CD4-positive, alpha-beta memory T cell (primary cell): ENCODE measurements around the gene GTF2B. TPM values are rescaled to one million over a fixed set of nuclear protein-coding genes. Genes with fewer than 3 reads are reported as not detected.
"Not testable (repeated sequence)": the region's sequence is repeated elsewhere in the genome, so short reads cannot be mapped to it uniquely, and the experiment has no call there.

Source experiments
- CTCF ChIA-PET: fragments of 350-600 bp; sonication (Branson Sonifier 250); formaldehyde crosslinking; loops from one replicate; lab custom pipeline; 2021; ENCODE audit warnings: inconsistent platforms; ENCODE audit not compliant: partially characterized antibody; lab: Charles Lee
- POLR2A ChIA-PET: fragments of 350-600 bp; sonication (Branson Sonifier 250); formaldehyde crosslinking; loops from one replicate; lab custom pipeline; 2021; ENCODE audit not compliant: partially characterized antibody; lab: Charles Lee
- DNase-seq, 5 donors: peaks; one replicate each; pipeline versions ENCODE4 v3.0.0 to v3.0.0-alpha.2; 2020 to 2022; ENCODE audit warnings: mixed read lengths in 1 of 5
- H3K27ac ChIP-seq: one replicate; pipeline ENCODE4 v1.7.0; 2013; ENCODE audit warnings: low read depth, low read length
- H3K27me3 ChIP-seq: 2 replicates; pipeline ENCODE4 v1.7.0; 2013; ENCODE audit warnings: mild to moderate bottlenecking, low read length, moderate library complexity; ENCODE audit not compliant: insufficient read depth
- H3K36me3 ChIP-seq: 2 replicates; pipeline ENCODE4 v1.7.0; 2013; ENCODE audit warnings: mild to moderate bottlenecking, low read length, moderate library complexity; ENCODE audit not compliant: insufficient read depth
- H3K4me1 ChIP-seq: 2 replicates; pipeline ENCODE4 v1.7.0; 2013; ENCODE audit warnings: mild to moderate bottlenecking, low read length, moderate library complexity; ENCODE audit not compliant: insufficient read depth
- H3K4me3 ChIP-seq, 2 donors: one replicate each; pipeline ENCODE4 v1.7.0; 2013; ENCODE audit warnings: low read length in 2 of 2, mild to moderate bottlenecking in 1 of 2
- H3K9me3 ChIP-seq, 2 donors: one replicate each; pipeline ENCODE4 v1.7.0; 2013; ENCODE audit warnings: low read length in 2 of 2, control low read depth in 1 of 2; ENCODE audit not compliant: control insufficient read depth in 1 of 2
- H3K27ac Mint-ChIP-seq, 7 donors: one replicate each; pipeline ENCODE4 v1.8.0; 2020 to 2021; ENCODE audit warnings: mixed read lengths in 7 of 7, mild to moderate bottlenecking in 6 of 7, inconsistent platforms in 3 of 7, moderate library complexity in 3 of 7
- H3K27me3 Mint-ChIP-seq, 2 donors: one replicate each; pipeline ENCODE4 v1.8.0; 2020 to 2021; ENCODE audit warnings: mixed read lengths in 2 of 2
- H3K36me3 Mint-ChIP-seq, 2 donors: one replicate each; pipeline ENCODE4 v1.8.0; 2020 to 2021; ENCODE audit warnings: mixed read lengths in 2 of 2, inconsistent platforms in 1 of 2, mild to moderate bottlenecking in 1 of 2
- H3K4me1 Mint-ChIP-seq, 4 donors: one replicate each; pipeline ENCODE4 v1.8.0; 2020 to 2021; ENCODE audit warnings: mixed read lengths in 4 of 4, mild to moderate bottlenecking in 1 of 4
- H3K4me3 Mint-ChIP-seq, 8 donors: one replicate each; pipeline ENCODE4 v1.8.0; 2020 to 2021; ENCODE audit warnings: mixed read lengths in 8 of 8, mild to moderate bottlenecking in 7 of 8, moderate library complexity in 6 of 8, inconsistent platforms in 3 of 8
- H3K9me3 Mint-ChIP-seq, 8 donors: one replicate each; pipeline ENCODE4 v1.8.0; 2020 to 2021; ENCODE audit warnings: mixed read lengths in 8 of 8, mild to moderate bottlenecking in 5 of 8, inconsistent platforms in 3 of 8, moderate library complexity in 1 of 8
- intact Hi-C: fragments of 100-400 bp; cut with micrococcal nuclease; formaldehyde crosslinking; loops from one replicate; pipeline ENCODE4 v1.15.1; 2023
- polyA plus RNA-seq, 2 donors: library from polyadenylated mRNA; unstranded; fragments of 300-500 nt; fragmentation: Illumina TruSeq; gene quantifications; one replicate each; pipeline ENCODE4 v1.2.3, GENCODE V29; 2021
- total RNA-seq, 2 experiments: library from RNA; stranded (reverse); gene quantifications; one replicate each; pipeline ENCODE4 v1.2.3, GENCODE V29; 2021

GTF2B gene
- total and polyA plus RNA-seq, 4 experiments from 2014 or later: 43.9 to 68.5 (median 49.2) TPM

DNA sequence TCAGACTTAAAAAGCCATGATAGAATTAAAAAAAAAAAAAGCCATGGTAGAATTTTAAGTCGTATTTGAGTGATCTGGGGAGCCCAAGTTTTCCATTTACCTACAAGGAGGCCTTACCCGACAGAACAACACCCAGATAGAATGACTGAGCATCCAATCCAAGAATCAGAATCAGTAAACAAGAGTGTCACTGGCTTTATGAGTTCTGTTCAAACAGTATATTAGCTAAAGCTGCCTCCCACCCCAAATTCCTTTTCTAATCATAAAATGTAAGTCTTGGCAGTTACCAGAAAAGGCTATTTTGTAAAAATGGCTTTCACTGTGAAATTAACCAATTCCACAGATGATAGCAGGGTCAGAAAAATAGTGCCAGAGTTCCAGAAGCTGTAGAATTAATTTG is 1.2 kb downstream of the GTF2B start:
- H3K36me3 ChIP-seq: peaks cover 17% of the 10 kb centered on the region
- H3K4me1 Mint-ChIP-seq: peaks cover 36 to 54% (median 46%) of the 10 kb centered on the region in 4 donors
- peak overlapping the region; percentile 84 to 90 for H3K4me3 ChIP-seq
- no peaks in the 10 kb centered on the region for H3K27me3 ChIP-seq
- H3K4me1 ChIP-seq: peaks cover 42% of the 10 kb centered on the region
- peaks cover 0 to 4% (median 0%) of the 10 kb centered on the region in 8 donors for H3K9me3 Mint-ChIP-seq
- H3K27ac Mint-ChIP-seq: peak overlapping the region; percentile 94 to 99 (median 98)
- peak overlapping the region; percentile 90 to 99 (median 98) for H3K4me3 Mint-ChIP-seq
- peak overlapping the region; percentile 94 for H3K27ac ChIP-seq
- no peaks in the 10 kb centered on the region for H3K9me3 ChIP-seq
- ChIA-PET POLR2A (interaction anchor here (0.6 to 2.6 kb wide), 11 partner anchors 13 to 1103 kb away, joined by 3 to 37 read pairs (median 4); partner anchors contain the start of genes GBP1 and PKN2), CTCF (interaction anchor here (6.8 kb wide), 1 partner anchor 12 kb away, joined by 78 read pairs; no protein-coding TSS in a partner anchor)
- H3K27me3 Mint-ChIP-seq: peaks cover 0 to 2% of the 10 kb centered on the region in 2 donors
- H3K36me3 Mint-ChIP-seq: peaks cover 9 to 26% of the 10 kb centered on the region in 2 donors
- intact Hi-C loops: loop anchor here (2.0 to 5.0 kb wide), 2 partner anchors 1107 to 1975 kb away; partner anchors contain the start of genes HS2ST1, SELENOF and ZNF326
- DNase-seq: no peak

DNA sequence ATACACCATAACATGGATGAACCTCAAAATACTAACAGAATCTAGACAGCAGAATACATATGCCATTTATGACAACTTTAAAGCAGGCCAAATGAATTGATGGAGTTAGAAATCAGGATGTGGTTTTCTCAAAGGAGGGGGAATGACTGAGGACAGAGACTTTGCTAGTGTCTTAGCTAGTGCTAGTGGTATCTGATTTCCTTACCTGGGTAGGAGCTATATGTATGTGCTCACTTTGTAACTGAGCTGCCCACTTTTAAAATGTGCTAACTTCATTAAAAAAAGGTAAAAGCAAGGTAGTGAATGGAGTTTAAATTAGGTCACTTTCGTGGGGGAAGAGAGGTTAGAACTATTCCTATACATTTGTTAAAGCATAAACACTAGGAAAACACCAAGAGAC is 2.6 kb downstream of the GTF2B start:
- H3K27me3 ChIP-seq: no peaks in the 10 kb centered on the region
- H3K36me3 ChIP-seq: peaks cover 27% of the 10 kb centered on the region
- H3K27ac ChIP-seq: no peak overlapping the region
- H3K9me3 ChIP-seq: no peaks in the 10 kb centered on the region
- ChIA-PET CTCF (interaction anchor here (0.6 to 6.8 kb wide), 3 partner anchors 11 to 205 kb away, joined by 3 to 78 read pairs (median 4); no protein-coding TSS in a partner anchor), POLR2A (interaction anchor here (0.8 to 1.5 kb wide), 3 partner anchors 8 to 205 kb away, joined by 4 to 8 read pairs (median 5); partner anchors contain the start of gene PKN2)
- intact Hi-C loops: no loop called here
- H3K36me3 Mint-ChIP-seq: peaks cover 9 to 39% of the 10 kb centered on the region in 2 donors
- peak overlapping the region; percentile 66 to 84 (median 76) for H3K4me3 Mint-ChIP-seq
- H3K27ac Mint-ChIP-seq: peak overlapping the region; percentile 18 to 95 (median 82)
- H3K4me1 ChIP-seq: peaks cover 44% of the 10 kb centered on the region
- peaks cover 40 to 64% (median 50%) of the 10 kb centered on the region in 4 donors for H3K4me1 Mint-ChIP-seq
- H3K9me3 Mint-ChIP-seq: peaks cover 0 to 4% (median 0%) of the 10 kb centered on the region in 8 donors
- peak overlapping the region in 1 of 2 donors; percentile 14 for H3K4me3 ChIP-seq
- peak in 4 of 5 donors; percentile 38 to 47 (median 44) for DNase-seq
- peaks cover 0 to 2% of the 10 kb centered on the region in 2 donors for H3K27me3 Mint-ChIP-seq

DNA sequence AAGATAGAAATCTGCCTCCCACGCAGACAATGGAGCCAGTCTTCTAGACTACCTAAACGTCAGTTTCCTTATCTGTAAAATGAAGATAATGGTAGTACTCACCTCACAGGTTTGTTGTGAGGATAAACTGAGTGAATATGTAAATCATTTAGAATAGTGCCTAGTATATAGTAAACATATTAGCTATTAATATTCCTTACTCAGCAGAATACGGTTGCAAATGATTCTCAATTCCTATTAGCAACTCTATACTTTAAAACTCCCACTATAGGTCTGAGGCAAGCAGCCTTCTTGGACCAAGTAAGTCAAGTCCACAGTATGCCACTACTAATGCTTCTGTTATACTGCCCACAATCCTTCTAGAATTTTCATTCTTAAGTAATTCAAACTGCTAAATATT is 5.4 kb downstream of the GTF2B start:
- H3K4me3 Mint-ChIP-seq: peak overlapping the region in 2 of 8 donors; percentile 31 to 35
- H3K27me3 Mint-ChIP-seq: no peaks in the 10 kb centered on the region
- H3K27ac ChIP-seq: no peak overlapping the region
- CTCF ChIA-PET: interaction anchor here (1.3 to 6.8 kb wide), 2 partner anchors 8 to 9 kb away, joined by 6 to 78 read pairs; no protein-coding TSS in a partner anchor
- no peaks in the 10 kb centered on the region for H3K9me3 Mint-ChIP-seq
- DNase-seq: no peak
- peak overlapping the region in 1 of 7 donors; percentile 53 for H3K27ac Mint-ChIP-seq
- no peak overlapping the region for H3K4me3 ChIP-seq
- H3K4me1 ChIP-seq: peaks cover 66% of the 10 kb centered on the region
- peaks cover 47 to 73% (median 58%) of the 10 kb centered on the region in 4 donors for H3K4me1 Mint-ChIP-seq
- POLR2A ChIA-PET: no interaction called here
- peaks cover 32% of the 10 kb centered on the region for H3K36me3 ChIP-seq
- no peaks in the 10 kb centered on the region for H3K27me3 ChIP-seq
- H3K36me3 Mint-ChIP-seq: peaks cover 20 to 55% of the 10 kb centered on the region in 2 donors
- intact Hi-C loops: no loop called here
- no peaks in the 10 kb centered on the region for H3K9me3 ChIP-seq

DNA sequence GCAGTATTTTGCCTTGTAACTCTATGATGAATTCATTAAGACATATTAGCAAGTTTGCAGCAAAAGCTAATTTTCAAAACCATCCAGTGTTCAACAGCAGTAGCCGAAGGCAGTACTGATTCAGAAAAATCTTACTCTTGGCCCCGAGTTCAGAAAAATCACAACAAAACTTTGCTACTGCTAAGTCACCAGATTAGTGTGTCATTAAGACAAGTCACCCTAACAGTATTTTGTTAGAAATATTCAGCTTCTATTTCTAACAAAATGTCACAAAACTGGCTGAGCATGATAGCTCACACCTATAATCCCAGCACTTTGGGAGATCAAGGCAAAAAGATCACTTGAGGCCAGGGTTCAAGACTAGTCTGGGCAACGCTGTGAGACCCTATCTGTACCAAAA is 8.2 kb downstream of the GTF2B start:
- Mint-ChIP-seq H3K27me3 (no peaks in the 10 kb centered on the region), H3K27ac (peak overlapping the region in 3 of 7 donors; percentile 1 to 46 (median 31)), H3K4me3 (peak overlapping the region in 2 of 8 donors; percentile 5 to 24), H3K4me1 (peaks cover 32 to 61% (median 46%) of the 10 kb centered on the region in 4 donors), H3K36me3 (peaks cover 20 to 56% of the 10 kb centered on the region in 2 donors), H3K9me3 (no peaks in the 10 kb centered on the region)
- Histone ChIP-seq H3K27ac (no peak overlapping the region), H3K4me3 (no peak overlapping the region), H3K36me3 (peaks cover 30% of the 10 kb centered on the region), H3K27me3 (no peaks in the 10 kb centered on the region), H3K9me3 (no peaks in the 10 kb centered on the region), H3K4me1 (peaks cover 53% of the 10 kb centered on the region)
- intact Hi-C loops: no loop called here
- ChIA-PET CTCF (interaction anchor here (1.2 kb wide), 1 partner anchor 10 kb away, joined by 3 read pairs; no protein-coding TSS in a partner anchor), POLR2A (no interaction called here)
- no peak for DNase-seq

DNA sequence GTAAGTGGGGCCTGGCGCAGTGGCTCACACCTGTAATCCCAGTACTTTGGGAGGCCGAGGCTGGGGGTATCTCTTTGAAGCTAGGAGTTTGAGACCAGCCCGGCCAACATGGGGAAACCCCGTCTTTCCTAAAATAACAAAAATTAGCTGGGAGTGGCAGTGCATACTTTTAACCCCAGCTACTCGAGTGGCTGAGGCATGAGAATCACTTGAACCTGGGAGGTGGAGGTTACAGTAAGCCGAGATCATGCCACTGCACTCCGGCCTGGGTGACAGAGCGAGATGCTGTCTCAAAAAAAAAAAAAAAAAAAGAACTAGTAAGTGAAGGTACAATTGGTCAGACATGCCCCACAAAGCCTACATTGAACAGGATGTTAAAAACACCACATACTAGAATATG is 10.7 kb downstream of the GTF2B start:
- Mint-ChIP-seq H3K4me3 (peak overlapping the region in 1 of 8 donors; percentile 41), H3K27ac (peak overlapping the region in 3 of 7 donors; percentile 12 to 18 (median 16)), H3K36me3 (peaks cover 11 to 50% of the 10 kb centered on the region in 2 donors), H3K4me1 (peaks cover 30 to 64% (median 43%) of the 10 kb centered on the region in 4 donors)
- intact Hi-C loops, H3K9me3 ChIP-seq, H3K27me3 ChIP-seq, H3K9me3 Mint-ChIP-seq, H3K27me3 Mint-ChIP-seq, H3K4me3 ChIP-seq, DNase-seq, H3K27ac ChIP-seq: not testable (repeated sequence)
- POLR2A ChIA-PET: interaction anchor here (1.0 to 1.7 kb wide), 2 partner anchors 8 to 11 kb away, joined by 5 read pairs; partner anchors contain the start of gene GTF2B
- CTCF ChIA-PET: interaction anchor here (1.0 to 6.1 kb wide), 3 partner anchors 9 to 228 kb away, joined by 3 to 78 read pairs (median 3); partner anchors contain the start of gene GTF2B
- H3K4me1 ChIP-seq: peaks cover 52% of the 10 kb centered on the region
- peaks cover 24% of the 10 kb centered on the region for H3K36me3 ChIP-seq

DNA sequence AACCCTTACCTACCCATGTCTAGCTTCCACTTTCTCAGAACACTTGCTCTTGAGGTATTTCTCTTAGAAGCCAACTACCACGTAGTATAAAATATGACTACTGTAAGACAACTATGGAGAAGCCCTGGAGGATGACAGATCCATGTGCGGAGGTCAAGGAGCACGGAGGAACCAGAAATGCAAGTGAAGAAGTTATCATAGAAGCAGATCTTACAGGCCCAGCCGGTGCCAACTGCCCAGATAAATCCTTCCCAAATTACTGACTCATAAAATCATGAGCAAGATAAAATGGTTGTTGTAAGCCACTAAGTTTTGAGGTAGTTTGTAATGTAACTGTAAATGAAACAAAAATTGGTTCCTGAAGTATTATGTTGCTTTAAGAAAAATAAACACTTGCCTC is 12.6 kb downstream of the GTF2B start:
- Mint-ChIP-seq H3K9me3 (no peaks in the 10 kb centered on the region), H3K27ac (peak overlapping the region in 4 of 7 donors; percentile 17 to 85 (median 58)), H3K4me3 (no peak overlapping the region), H3K4me1 (peaks cover 39 to 70% (median 51%) of the 10 kb centered on the region in 4 donors), H3K36me3 (peaks cover 14 to 41% of the 10 kb centered on the region in 2 donors), H3K27me3 (no peaks in the 10 kb centered on the region)
- intact Hi-C loops: no loop called here
- Histone ChIP-seq H3K36me3 (peaks cover 16% of the 10 kb centered on the region), H3K27ac (no peak overlapping the region), H3K4me1 (peaks cover 49% of the 10 kb centered on the region), H3K4me3 (no peak overlapping the region), H3K9me3 (no peaks in the 10 kb centered on the region), H3K27me3 (no peaks in the 10 kb centered on the region)
- DNase-seq: no peak
- CTCF ChIA-PET: interaction anchor here (0.8 to 6.6 kb wide), 15 partner anchors 11 to 270 kb away, joined by 3 to 78 read pairs (median 5); partner anchors contain the start of gene GTF2B
- POLR2A ChIA-PET: interaction anchor here (1.6 to 2.3 kb wide), 2 partner anchors 11 to 12 kb away, joined by 4 to 10 read pairs; partner anchors contain the start of gene GTF2B

DNA sequence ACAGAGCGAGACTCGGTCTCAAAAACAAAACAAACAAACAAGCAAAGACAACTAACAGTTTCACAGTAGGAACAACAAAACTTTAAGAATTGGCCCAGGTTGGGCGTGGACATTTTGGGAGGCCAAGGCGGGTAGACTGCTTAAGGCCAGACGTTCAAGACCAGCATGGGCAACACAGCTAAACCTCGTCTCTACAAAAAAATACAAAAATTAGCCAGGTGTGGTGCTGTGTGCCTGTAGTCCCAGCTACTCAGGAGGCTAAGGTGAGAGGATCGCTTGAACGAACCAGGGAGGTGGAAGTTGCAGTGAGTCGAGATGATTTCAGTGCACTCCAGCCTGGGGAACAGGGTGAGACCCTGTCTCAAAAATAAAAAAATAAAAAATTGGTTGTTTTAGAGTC is 13.5 kb downstream of the GTF2B start:
- Histone ChIP-seq H3K4me3 (no peak overlapping the region), H3K27me3 (no peaks in the 10 kb centered on the region), H3K4me1 (peaks cover 41% of the 10 kb centered on the region), H3K36me3 (peaks cover 16% of the 10 kb centered on the region), H3K27ac (no peak overlapping the region), H3K9me3 (no peaks in the 10 kb centered on the region)
- H3K36me3 Mint-ChIP-seq: peaks cover 13 to 37% of the 10 kb centered on the region in 2 donors
- no peak overlapping the region for H3K4me3 Mint-ChIP-seq
- no peaks in the 10 kb centered on the region for H3K27me3 Mint-ChIP-seq
- H3K27ac Mint-ChIP-seq: peak overlapping the region in 1 of 7 donors; percentile 33
- intact Hi-C loops: loop anchor here (1.0 kb wide), 2 partner anchors 78 to 223 kb away; no protein-coding TSS in a partner anchor
- POLR2A ChIA-PET: interaction anchor here (1.6 to 2.3 kb wide), 2 partner anchors 11 to 13 kb away, joined by 4 to 10 read pairs; partner anchors contain the start of gene GTF2B
- DNase-seq: no peak
- CTCF ChIA-PET: interaction anchor here (0.7 to 6.6 kb wide), 23 partner anchors 7 to 269 kb away, joined by 3 to 78 read pairs (median 4); partner anchors contain the start of gene GTF2B
- no peaks in the 10 kb centered on the region for H3K9me3 Mint-ChIP-seq
- peaks cover 34 to 67% (median 48%) of the 10 kb centered on the region in 4 donors for H3K4me1 Mint-ChIP-seq
